Measurements from ENCODE around the gene DYRK1B. TPM values are rescaled to one million over a fixed set of nuclear protein-coding genes. Genes with fewer than 3 reads are reported as not detected.
"Not testable (repeated sequence)": the region's sequence is repeated elsewhere in the genome, so short reads cannot be mapped to it uniquely, and the experiment has no call there.

DYRK1B gene
- polyA plus RNA-seq, 1 donor = 53.2 TPM

GRCh38 chr19:39830847-39831246 lies 3.1 kb downstream of the DYRK1B start:
- no peak for DNase-seq (ENCODE audit: low read depth)

DNA sequence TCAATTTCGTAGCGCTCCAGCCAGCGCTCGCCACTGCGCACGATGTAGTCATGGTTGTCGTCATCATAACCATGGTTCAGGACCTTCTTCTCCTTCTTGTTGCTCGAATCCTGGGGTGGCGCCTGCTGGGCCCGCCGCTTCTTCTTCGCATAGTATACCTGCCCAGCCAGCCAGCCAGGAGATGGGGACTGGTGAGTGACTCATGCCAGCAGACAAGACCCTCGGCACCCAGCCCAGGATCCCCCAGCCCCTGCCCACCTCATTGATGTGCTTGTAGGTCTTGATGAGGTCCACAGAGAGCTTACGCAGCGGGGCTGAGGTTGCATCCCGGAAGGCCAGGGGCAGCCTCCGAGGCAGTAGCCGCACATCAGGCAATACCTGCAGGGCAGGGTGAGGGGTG lies 3.6 kb downstream of the DYRK1B start:
- DNase-seq (ENCODE audit: low read depth) = no peak

DNA sequence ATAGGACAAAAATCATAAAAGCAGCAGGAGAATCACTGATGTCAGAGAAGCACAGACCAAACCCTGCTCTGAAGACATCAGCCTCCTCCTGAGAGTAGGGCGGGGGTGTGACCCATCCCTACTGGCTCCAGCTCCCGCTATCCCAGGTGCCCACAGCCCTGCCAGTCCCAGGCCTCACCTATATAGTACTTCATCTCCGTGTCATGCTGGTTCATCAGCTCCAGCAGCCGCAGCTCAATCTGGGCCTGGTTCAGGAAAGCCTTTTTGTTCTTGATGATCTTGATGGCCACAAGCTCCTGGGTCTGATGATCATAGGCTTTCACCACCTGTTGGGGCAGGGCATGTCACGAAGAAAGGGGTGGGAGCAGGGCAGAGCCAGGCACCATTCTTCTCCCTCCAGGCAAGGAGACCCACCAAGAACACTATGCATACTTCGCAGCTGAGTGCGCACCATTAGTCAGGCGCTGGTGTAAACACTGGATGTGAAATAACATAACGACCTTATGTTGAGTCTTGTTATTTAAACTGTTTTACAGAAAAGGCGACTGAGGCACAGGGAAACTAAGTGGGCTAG lies 4.2 kb downstream of the DYRK1B start:
- no peak for DNase-seq (ENCODE audit: low read depth)

- DNase-seq (ENCODE audit: low read depth) = no peak
Measured at GRCh38 chr19:39828654-39829032, 5.3 kb downstream of the DYRK1B start.

DNA sequence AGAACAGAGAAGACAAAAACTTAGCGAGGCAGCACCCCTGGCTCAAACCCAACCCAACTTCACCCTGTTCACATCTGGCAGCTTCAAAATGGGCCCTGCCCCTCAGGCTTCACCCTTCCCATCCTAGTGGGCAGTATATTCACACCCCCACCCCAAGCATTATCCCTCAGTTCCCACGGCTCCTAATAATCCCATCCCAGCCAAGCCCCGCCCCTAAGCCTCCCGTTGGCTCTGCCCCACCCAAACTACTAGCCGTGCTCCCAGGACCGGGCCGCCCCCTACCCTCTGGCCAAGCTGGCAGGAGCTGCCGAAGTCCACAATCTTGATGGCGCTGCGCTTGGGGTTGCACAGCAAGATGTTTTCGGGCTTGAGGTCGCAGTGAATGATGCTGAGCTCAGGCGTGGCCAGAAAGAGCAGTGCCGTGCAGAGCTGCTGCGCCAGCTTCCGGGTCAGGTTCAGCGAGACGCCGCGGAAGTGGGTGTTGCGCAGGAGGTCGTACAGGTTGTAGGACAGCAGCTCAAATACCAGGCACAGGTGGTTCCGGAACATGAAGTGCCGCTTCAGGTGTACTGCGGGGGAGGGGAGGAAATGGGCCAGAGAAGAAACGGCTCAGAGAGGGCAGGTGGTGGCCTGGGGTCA lies 5.8 kb downstream of the DYRK1B start:
- no peak for DNase-seq (ENCODE audit: low read depth)

- no peak for DNase-seq (ENCODE audit: low read depth)
Measured at GRCh38 chr19:39827216-39827615, 6.7 kb downstream of the DYRK1B start.

GRCh38 chr19:39826311-39826945 lies 7.5 kb downstream of the DYRK1B start:
- no peak for DNase-seq (ENCODE audit: low read depth)

- DNase-seq (ENCODE audit: low read depth) = no peak
Measured at GRCh38 chr19:39825531-39826076, 8.4 kb downstream of the DYRK1B start.

GRCh38 chr19:39825093-39825463 lies 8.9 kb downstream of the DYRK1B start:
- DNase-seq (ENCODE audit: low read depth) = no peak

GRCh38 chr19:39824143-39825092 lies 9.5 kb downstream of the DYRK1B start:
- peak; percentile 78 for DNase-seq (ENCODE audit: low read depth)

- no peak for DNase-seq (ENCODE audit: low read depth)
Measured at GRCh38 chr19:39823686-39824085, 10.3 kb downstream of the DYRK1B start.

DNA sequence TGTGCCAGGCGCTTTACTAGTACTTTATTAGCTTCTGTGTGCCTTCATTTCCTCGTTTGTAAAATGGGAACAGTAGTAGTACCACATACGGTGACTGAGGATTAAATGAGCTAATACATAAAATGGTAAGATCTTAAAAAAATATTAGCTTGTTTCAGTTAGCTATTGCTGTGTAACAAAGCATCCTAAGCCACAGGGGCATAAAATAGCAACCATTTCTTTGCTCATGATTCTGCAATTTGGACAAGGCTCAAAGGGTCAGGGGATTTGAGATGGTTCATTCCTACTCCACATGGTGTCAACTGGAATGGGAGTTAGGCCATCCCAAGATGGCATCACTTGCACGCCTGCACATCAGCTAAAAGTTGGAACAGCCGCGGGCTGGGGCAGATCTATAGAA lies 13.3 kb downstream of the DYRK1B start:
- no peak for DNase-seq (ENCODE audit: low read depth)

DNA sequence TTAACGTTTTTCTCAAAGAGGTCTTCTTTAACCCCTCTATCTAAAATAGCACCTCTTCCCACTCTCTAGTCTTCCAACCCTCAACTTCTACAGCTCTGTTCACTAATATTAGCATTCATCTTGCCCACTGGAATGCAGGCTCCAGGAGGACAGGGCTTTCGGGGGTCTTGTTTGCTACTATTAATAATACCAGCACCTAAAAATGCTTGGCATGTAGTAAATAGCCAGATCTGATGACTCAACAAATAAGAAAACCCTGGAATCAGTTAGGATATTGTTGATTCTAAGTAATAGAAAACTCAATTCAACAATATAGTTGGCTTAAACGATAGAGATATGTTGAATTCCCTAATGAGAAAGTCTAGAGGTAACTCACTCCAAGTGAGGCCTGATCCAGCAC lies 14.2 kb downstream of the DYRK1B start:
- no peak for DNase-seq (ENCODE audit: low read depth)

DNA sequence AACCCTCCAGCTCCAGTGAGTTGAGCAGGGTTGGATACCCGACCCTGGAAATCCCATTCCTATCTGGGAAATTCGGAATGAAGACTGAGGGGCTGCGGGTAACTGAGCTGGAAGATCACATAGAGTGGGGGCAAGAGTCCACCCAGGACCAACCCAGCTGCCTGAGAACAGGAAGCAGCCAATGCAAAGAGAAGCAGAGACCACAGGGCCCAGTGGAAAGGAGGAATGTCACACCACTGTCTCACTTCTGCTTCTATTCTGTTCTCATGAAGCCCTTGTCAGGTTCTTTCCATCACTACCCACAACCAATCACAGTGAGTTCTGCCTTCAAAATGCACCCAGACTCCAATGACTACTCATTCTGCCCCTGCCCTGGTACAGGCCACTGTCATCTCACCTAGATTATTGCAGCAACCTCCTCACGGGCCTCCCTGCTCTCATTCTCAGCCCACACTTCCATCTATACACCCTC lies 15.3 kb downstream of the DYRK1B start:
- no peak for DNase-seq (ENCODE audit: low read depth)

DNA sequence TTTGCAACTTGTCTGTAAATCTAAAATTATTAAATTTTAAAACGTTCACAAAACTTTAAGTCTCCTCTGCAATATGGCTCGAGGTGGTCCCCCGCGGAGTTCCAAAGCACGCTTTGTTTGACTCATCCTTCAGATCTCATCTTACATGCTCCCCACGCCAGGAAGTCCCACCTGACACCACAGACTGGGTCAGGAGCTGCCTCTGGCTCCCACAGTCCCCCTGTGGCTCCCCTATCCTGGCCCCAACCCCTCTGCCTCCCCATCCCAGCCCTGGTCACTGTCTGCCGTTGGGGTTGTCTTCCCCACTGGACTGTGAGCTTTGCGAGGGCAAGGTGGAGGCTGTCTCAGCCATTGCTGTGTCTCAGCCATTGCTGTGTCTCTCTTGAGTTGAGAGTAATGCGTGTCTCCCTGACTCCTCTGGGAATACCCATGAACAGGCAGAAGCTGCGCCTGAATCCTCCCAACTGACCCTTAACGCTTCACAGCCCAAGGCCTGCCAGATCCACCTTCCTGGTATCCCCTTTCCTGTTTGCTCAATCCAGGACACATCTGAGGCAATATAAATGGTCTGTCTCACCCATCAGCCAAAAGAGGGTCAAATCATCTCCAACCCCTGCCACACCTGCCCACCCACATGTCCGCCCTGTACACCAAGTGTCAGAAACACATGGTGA lies 15.9 kb downstream of the DYRK1B start:
- no peak for DNase-seq (ENCODE audit: low read depth)

DNA sequence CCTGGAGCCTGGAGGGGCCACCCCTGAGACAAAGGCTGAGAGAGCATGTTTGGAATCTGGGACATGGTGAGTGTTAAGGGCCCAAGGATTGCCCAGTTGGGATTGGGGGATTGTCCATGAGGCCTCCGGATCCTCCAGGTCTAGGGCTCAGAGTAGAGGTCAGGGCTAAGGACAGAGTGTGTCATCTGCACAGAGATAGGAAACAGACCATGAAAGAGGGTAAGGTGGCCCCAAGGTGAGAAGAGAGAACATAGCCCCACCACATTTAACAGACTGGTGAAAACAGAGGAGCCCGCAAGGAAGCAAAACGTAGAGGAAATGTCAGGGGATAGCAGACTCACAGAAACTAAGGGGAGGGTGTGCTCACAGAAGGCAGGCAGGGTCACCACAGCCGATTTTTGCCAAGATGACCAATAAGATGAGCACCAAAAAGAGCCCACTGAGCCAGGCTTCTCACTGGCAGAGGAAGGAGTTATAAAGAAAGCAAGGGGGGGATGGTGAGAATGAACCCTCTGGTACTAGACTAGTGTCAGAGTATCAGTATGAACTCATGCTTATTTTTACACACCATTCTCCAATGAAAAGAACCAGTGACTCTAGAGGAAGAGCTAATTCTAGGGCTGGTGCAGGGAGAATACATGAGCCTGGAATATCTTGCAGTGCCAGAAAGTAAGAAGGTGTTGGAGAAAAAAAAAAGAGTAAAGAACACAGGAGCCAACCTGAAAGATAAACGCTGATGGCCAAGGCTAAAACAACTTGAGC lies 17.5 kb downstream of the DYRK1B start:
- no peak for DNase-seq (ENCODE audit: low read depth)

- no peak for DNase-seq (ENCODE audit: low read depth)
Measured at GRCh38 chr19:39814595-39814994, 19.4 kb downstream of the DYRK1B start.

GRCh38 chr19:39814111-39814510 lies 19.9 kb downstream of the DYRK1B start:
- DNase-seq (ENCODE audit: low read depth) = not testable (repeated sequence)

DNA sequence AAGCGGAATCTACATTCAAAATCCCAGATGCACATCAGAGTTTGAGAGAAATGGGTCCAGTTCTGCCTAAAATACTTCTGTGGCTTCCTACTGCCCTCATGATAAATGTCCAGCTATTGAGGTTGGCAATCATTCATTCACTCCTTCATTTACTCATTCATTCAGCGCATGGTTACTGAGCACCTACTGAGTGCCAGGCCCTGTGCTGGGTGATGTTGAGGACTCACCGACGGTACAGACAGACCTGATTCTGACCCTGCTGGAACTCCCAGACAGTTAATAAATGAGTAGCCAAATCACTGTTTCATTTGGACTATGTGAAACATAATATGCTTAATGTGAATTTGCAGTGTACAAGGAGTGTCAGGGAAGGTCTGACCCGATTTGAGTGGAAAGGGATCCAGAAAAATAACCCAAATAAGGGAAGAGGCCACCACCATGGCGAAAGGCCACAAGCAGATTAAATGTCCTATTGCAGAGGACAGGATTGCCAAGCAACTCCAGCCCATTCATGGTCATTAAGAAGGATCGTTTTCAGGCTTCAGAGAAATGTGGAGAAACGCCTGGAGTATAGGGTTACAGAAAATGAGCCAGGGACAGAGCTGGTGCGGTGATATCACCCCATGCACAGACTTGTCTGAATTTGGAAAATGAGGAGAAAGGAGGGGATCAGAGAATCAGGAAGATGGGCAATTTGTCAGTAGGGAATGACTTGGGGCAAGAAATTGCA lies 20.5 kb downstream of the DYRK1B start:
- DNase-seq (ENCODE audit: low read depth) = no peak

DNA sequence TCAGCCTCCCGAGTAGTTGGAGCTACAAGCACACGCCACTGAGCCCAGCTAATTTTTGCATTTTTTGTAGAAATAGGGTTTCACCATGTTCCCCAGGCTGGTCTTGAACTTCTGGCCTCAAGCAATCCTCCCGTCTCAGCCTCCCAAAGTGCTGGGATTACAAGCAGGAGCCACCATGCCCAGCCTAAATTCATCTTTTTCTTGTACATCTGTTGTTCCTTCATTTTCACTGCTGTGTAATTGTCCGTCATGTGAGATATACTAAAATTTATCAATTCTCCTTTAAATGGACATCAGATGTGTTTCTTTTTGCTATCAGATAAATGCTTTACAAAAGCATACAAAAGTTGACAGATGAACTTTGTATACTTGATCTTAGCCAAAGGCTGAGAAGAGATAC lies 22.9 kb downstream of the DYRK1B start:
- no peak for DNase-seq (ENCODE audit: low read depth)

Data from forelimb muscle (tissue), 1 donor.